Endothelial cell of umbilical vein (primary cell): Measurements from ENCODE around the gene CRHR2.

Source experiments
- CTCF ChIP-seq, 2 donors: IDR thresholded peaks; 1 replicate in 1 of 2; 2 replicates in 1 of 2; pipeline ENCODE4 v1.5.1; 2011; ENCODE audit warnings: low read length in 2 of 2, mild to moderate bottlenecking in 2 of 2, moderate library complexity in 2 of 2, control low read depth in 1 of 2, inconsistent platforms in 1 of 2, low read depth in 1 of 2; ENCODE audit not compliant: insufficient read depth in 1 of 2; ENCODE audit errors: extremely low read depth in 1 of 2
- EZH2 ChIP-seq: IDR thresholded peaks from 2 replicates; pipeline ENCODE4 v1.6.1; 2012; ENCODE audit warnings: borderline replicate concordance, low read depth, mild to moderate bottlenecking, moderate library complexity, low read length, inconsistent platforms; ENCODE audit not compliant: severe bottlenecking
- POLR2A ChIP-seq: IDR thresholded peaks from 2 replicates; pipeline ENCODE4 v1.6.1; 2012; ENCODE audit warnings: low read depth, mild to moderate bottlenecking, control low read depth, low read length
- POLR2AphosphoS5 ChIP-seq: IDR thresholded peaks from 2 replicates; pipeline ENCODE4 v1.6.1; 2012; ENCODE audit warnings: low read depth, mild to moderate bottlenecking, control low read depth, low read length, moderate library complexity; ENCODE audit not compliant: insufficient read depth

GRCh38 chr7:30605832-30606231 is 76.4 kb downstream of the CRHR2 start:
- TF ChIP-seq CTCF (IDR thresholded peaks at IDR 0.05; ENCODE audit: extremely low read depth in 1 of 2, insufficient read depth in 1 of 2, low read depth in 1 of 2, low read length in 2 of 2) (no peak), POLR2AphosphoS5 (no peak), POLR2A (no peak), EZH2 (no peak)
